ENCODE data around the gene FGD4.

- TF ChIP-seq, protein P1, sequence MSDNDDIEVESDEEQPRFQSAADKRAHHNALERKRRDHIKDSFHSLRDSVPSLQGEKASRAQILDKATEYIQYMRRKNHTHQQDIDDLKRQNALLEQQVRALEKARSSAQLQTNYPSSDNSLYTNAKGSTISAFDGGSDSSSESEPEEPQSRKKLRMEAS (IDR thresholded peaks at IDR 0.05; ENCODE audit: low read depth, low read length): no peak
- TF ChIP-seq CTCF (IDR thresholded peaks at IDR 0.05; ENCODE audit: low read depth, low read length): no peak
- TF ChIP-seq MYC (IDR thresholded peaks at IDR 0.05; ENCODE audit: low read depth, low read length): no peak
Measured at GRCh38 chr12:32418221-32418620, 18.9 kb downstream of the FGD4 start.

Measured in NB4 (cell line).